Limb (tissue), 2 donors: Measurements from ENCODE around the gene HSP90AB1.

Experiments used
- DNase-seq, 2 donors: peaks; one replicate each; pipeline ENCODE4 v3.0.0-alpha.2; 2016; ENCODE audit errors: extremely low spot score in 2 of 2

The HSP90AB1 gene

GRCh38 chr6:44255105-44255808, 8.4 kb downstream of the HSP90AB1 start:
- no peak for DNase-seq

- DNase-seq: no peak
Observed at GRCh38 chr6:44255871-44256774, 9.2 kb downstream of the HSP90AB1 start.

- DNase-seq: no peak
Observed at GRCh38 chr6:44256775-44257024, 9.8 kb downstream of the HSP90AB1 start.

- DNase-seq: peak; percentile 68 to 88
Observed at GRCh38 chr6:44257025-44257752, 10.3 kb downstream of the HSP90AB1 start, which contains the start of gene SLC35B2. SLC35B2 (minus strand) TSS chr6:44257528; CDS start chr6:44257410, 118 bp downstream.

GRCh38 chr6:44257753-44258324, 10.9 kb downstream of the HSP90AB1 start:
- no peak for DNase-seq

- no peak for DNase-seq
Observed at GRCh38 chr6:44258325-44258863, 11.5 kb downstream of the HSP90AB1 start.

- DNase-seq: no peak
Observed at GRCh38 chr6:44258921-44259320, 12.0 kb downstream of the HSP90AB1 start.

- DNase-seq: no peak
Observed at GRCh38 chr6:44260011-44260410, 13.1 kb downstream of the HSP90AB1 start.

- DNase-seq: no peak
Observed at GRCh38 chr6:44260451-44261297, 13.8 kb downstream of the HSP90AB1 start.

GRCh38 chr6:44261581-44261980, 14.7 kb downstream of the HSP90AB1 start:
- DNase-seq: no peak

GRCh38 chr6:44262467-44263353, 15.8 kb downstream of the HSP90AB1 start:
- DNase-seq: no peak

GRCh38 chr6:44263354-44264100, 16.6 kb downstream of the HSP90AB1 start:
- DNase-seq: no peak

- no peak for DNase-seq
Observed at GRCh38 chr6:44264154-44265006, 17.5 kb downstream of the HSP90AB1 start.

GRCh38 chr6:44265007-44265721, 18.3 kb downstream of the HSP90AB1 start, which contains the start of gene NFKBIE:
NFKBIE (minus strand) TSS chr6:44265551; CDS start chr6:44265346, 205 bp downstream.
- peak; percentile 89 to 98 for DNase-seq

GRCh38 chr6:44265722-44266233, 18.9 kb downstream of the HSP90AB1 start:
- no peak for DNase-seq

- no peak for DNase-seq
Observed at GRCh38 chr6:44266347-44266746, 19.4 kb downstream of the HSP90AB1 start.

- no peak for DNase-seq
Observed at GRCh38 chr6:44267252-44267651, 20.4 kb downstream of the HSP90AB1 start.
